ACC112 (cell line): ENCODE data around the gene FOSL1.

Experiments used
- H2AFZ ChIP-seq: fragments of 200-600 bp; sonication (generic); one replicate; pipeline ENCODE4 v1.6.0; 2017; ENCODE audit warnings: antibody characterized with exemption, low read length; ENCODE audit not compliant: unreplicated experiment
- H3K27ac ChIP-seq: fragments of 200-600 bp; sonication (generic); 2 replicates; pipeline ENCODE4 v1.5.1; 2014; ENCODE audit warnings: low read depth, mild to moderate bottlenecking, antibody characterized with exemption, low read length, moderate library complexity
- H3K27me3 ChIP-seq: fragments of 200-600 bp; sonication (generic); 2 replicates; pipeline ENCODE4 v1.6.1; 2014; ENCODE audit warnings: mild to moderate bottlenecking, antibody characterized with exemption, low read length, moderate library complexity, mixed read lengths; ENCODE audit not compliant: insufficient read depth
- H3K36me3 ChIP-seq: fragments of 200-600 bp; sonication (generic); 2 replicates; pipeline ENCODE4 v1.6.1; 2016; ENCODE audit warnings: mild to moderate bottlenecking, antibody characterized with exemption, low read length, moderate library complexity, mixed read lengths; ENCODE audit not compliant: insufficient read depth
- H3K4me1 ChIP-seq: fragments of 200-600 bp; sonication (generic); one replicate; pipeline ENCODE4 v1.6.1; 2016; ENCODE audit warnings: low read length, mixed read lengths; ENCODE audit not compliant: insufficient read depth, unreplicated experiment, control insufficient read depth
- H3K4me3 ChIP-seq: fragments of 200-600 bp; sonication (generic); 2 replicates; pipeline ENCODE4 v1.5.1; 2014; ENCODE audit warnings: mild to moderate bottlenecking, low read depth, low read length
- H3K79me2 ChIP-seq: fragments of 200-600 bp; sonication (generic); one replicate; pipeline ENCODE4 v1.6.0; 2016; ENCODE audit warnings: low read length; ENCODE audit not compliant: control insufficient read depth, unreplicated experiment, insufficient read depth

The FOSL1 gene

DNA sequence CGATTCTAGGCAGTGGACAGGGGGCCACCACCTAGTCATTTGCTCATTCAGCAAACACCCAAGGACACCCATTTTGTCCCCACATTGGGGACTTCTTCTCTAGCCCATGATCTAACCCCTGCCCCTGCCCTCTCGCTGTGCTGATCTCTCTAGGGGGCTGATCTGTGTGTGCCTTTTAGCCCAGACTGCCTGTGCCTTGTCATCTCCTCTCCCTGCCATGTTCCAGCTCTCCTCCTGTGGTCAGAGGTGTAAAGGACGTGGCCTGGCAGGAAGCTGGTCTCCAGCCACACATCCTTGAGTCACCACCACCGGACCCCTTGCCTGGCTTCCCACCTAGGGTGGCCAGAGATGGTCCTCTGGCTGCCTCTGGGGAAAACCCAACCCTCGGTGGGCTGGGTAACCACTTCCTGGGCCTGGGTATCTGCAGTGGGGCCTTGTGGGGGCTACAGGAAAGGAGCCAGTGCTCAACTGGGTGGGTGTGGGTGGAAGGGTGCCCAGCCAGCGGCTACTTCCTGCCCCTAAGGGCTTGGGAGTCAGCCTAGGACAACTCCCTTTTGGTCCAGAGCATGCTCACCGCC, 19.3 kb downstream of the FOSL1 start:
- Histone ChIP-seq H3K4me1 (peaks cover 18% of the 10 kb centered on the region), H3K27me3 (no peaks in the 10 kb centered on the region), H3K27ac (no peak overlapping the region), H2AFZ (no peak overlapping the region), H3K4me3 (no peak overlapping the region), H3K36me3 (peaks cover 12% of the 10 kb centered on the region; the same call in 1 of the 2 replicates), H3K79me2 (peaks cover 8% of the 10 kb centered on the region)

DNA sequence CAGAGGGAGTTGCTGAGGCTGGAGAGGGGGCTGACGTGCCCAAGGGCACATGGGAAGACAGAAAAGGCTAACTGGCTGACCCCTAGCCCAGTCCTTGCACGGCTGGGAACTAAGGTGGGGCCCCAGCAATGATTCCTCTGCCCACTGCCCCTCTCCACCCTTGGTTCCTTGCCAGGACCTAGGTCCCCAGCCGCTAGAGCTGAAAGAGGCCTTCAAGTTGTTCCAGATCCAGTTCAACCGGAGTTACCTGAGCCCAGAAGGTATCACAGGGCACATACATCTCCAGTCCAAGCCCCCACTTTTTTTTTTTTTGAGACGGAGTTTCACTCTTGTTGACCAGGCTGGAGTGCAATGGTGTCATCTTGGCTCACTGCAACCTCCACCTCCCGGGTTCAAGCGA, 20.2 kb downstream of the FOSL1 start:
- Histone ChIP-seq H3K36me3 (peaks cover 12% of the 10 kb centered on the region; the same call in 1 of the 2 replicates), H3K27me3 (no peaks in the 10 kb centered on the region), H3K79me2 (peaks cover 4% of the 10 kb centered on the region), H3K4me1 (peaks cover 12% of the 10 kb centered on the region), H3K27ac (no peak overlapping the region), H2AFZ (no peak overlapping the region), H3K4me3 (no peak overlapping the region)

DNA sequence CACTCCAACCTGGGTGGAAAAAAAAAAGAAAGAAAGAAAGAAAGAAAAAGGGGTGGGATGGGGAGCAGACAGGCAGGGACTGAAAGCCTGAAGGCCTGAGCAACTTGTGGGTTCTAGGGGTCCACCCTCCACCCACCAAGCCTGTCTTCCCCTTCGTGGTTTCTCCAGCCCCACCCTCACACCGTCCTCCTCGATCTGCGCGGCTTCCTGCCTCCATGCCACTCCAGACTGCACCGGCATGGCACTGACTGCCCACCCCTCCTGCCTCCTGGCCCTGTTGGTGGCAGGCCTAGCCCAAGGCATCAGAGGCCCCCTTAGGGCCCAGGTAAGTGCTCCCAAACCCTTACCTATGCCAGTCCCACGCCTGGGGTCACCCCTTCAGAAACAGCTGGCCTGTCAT, 20.6 kb downstream of the FOSL1 start, which contains the start of gene CTSW:
CTSW (plus strand) TSS at position 221 of the 400 bp plus-strand sequence; CDS start at position 239, 18 bp downstream.
- H3K4me3 ChIP-seq = no peak within 1 kb of the TSS

DNA sequence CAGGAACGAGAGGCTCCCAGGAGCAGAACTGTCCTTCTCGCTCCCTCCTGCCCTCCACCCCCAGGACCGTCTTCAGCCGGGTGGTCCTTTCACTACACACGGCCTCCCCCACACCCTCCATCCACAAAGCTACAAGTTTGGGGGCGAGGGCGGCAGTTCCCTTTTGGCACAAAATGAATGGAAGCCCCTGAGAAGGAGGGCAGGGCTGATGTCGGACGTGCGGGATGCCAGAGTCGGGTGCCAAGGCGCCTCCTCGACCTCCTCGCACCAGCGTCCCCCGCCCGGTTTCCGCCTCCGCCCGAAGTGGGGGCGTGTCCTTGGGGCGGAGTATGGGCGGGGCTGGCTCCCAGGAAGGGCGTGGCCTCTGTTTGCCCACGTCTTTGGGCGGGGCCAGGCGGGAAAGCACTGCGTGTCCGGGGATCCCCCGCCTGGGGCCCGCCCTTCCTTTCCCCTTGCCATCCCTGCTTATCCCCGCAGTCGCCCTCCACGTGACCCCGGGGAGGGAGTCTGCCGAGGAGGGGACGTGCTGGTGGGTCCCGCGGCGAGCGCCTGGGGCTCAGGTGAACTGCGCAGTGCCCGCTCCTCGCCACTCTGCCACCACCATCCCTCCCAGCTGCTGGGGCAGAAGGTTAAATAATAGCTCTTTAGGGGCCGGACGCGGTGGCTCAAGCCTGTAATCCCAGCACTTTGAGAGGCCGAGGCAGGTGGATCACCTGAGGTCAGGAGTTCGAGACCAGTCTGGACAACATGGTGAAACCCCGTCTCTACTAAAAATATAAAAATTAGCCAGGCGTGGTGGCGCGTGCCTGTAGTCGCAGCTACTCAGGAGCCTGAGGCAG, 26.7 kb downstream of the FOSL1 start:
- H3K27ac ChIP-seq = peak overlapping the region; percentile 40
- peaks cover 27% of the 10 kb centered on the region for H3K4me1 ChIP-seq
- H3K4me3 ChIP-seq = peak overlapping the region; percentile 73
- H3K79me2 ChIP-seq = peaks cover 17% of the 10 kb centered on the region
- H3K36me3 ChIP-seq = no peaks in the 10 kb centered on the region
- no peak overlapping the region for H2AFZ ChIP-seq
- H3K27me3 ChIP-seq = no peaks in the 10 kb centered on the region

More for the DNA sequence above, 20.6 kb downstream of the FOSL1 start, which contains the start of gene CTSW:
- peaks cover 8% of the 10 kb centered on the region for H3K4me1 ChIP-seq
- H3K27me3 ChIP-seq = no peaks in the 10 kb centered on the region
- H3K27ac ChIP-seq = no peak within 1 kb of the TSS
- H2AFZ ChIP-seq = no peak within 1 kb of the TSS
- peaks cover 12% of the 10 kb centered on the region; the same call in 1 of the 2 replicates for H3K36me3 ChIP-seq
- peaks cover 3% of the 10 kb centered on the region for H3K79me2 ChIP-seq

DNA sequence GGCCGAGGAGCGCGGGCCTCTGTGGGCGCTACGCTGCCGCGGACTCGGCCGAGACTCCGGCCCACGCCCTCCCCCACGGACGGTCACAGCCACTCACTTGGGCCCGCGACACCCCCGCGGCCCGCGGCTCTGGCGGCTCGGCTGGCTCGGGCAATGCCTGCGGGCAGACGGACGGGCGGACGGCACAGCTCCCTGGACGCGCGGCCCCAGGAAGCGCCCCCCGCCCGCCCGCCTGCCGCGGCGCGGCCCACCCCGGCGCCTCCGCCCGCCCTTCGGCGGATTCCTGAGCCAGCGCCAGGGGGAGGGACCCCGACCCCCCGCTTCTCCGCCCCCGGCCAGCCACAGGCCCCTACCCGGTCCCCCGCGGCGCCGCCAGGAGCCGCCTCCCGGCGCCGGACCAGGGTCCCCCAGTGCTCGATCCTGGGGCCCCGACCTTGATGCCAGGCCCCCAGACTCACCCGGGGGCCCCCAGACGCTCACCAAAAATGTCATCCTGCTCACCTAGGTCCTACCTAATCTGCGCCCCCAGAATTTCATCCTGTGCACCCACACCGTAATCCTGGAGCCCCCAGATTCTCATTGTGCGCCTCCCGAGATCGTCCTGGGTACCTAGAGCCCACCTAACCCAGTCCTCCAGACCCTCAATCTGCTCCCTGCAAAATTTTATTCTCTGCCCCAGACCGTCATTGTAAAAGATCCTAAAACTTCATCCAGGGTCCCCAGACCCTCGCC, 27.4 kb downstream of the FOSL1 start, which contains the start of gene EFEMP2:
EFEMP2 (minus strand) TSS at position 215 of the 732 bp plus-strand sequence. CDS start 446 bp downstream, outside the sequence.
- Histone ChIP-seq H3K36me3 (peaks cover 6% of the 10 kb centered on the region; the same call in 1 of the 2 replicates), H3K27me3 (no peaks in the 10 kb centered on the region), H3K4me1 (peaks cover 27% of the 10 kb centered on the region), H3K79me2 (peaks cover 17% of the 10 kb centered on the region), H3K4me3 (peak within 1 kb of the TSS; percentile 73), H2AFZ (peak within 1 kb of the TSS; percentile 13), H3K27ac (peak within 1 kb of the TSS; percentile 40)

DNA sequence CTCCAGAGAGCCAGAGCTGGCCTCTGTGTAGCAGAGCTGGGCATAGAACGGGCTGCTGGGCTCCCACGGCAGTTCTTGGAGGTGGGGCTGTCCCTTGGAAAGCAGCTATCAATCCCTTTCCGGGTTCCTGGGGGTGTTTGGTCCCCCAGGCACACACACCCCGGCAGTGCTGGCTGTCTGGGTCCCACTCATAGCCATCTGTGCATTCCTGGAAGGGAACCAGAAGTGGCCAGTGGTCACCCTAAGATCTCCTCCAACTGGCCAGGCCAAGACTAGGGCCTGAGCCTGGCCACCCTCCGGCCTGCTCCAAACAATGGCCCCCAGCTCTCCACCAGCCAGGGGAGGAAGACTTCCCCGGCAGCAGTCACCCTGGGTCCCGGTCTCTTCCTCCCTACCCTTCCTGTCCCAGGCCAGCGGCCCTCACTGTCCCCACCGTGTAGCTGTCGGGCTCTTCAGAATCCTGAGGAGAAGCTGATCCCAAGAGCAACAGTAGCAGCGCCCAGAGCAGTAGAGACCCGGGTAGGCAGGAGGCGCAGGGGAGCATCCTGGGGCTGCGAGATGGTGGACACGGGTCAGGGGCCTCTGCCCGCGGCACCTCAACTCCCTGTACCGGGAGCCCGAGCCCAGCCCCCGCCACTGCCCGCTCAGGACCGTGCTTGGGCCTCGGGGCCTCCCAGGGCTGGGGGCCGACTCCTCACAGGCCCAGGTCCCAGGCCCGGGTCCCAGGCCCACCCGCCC, 28.2 kb downstream of the FOSL1 start:
- H3K4me3 ChIP-seq = peak overlapping the region; percentile 73
- peaks cover 13% of the 10 kb centered on the region; the same call in 1 of the 2 replicates for H3K36me3 ChIP-seq
- peaks cover 27% of the 10 kb centered on the region for H3K4me1 ChIP-seq
- peaks cover 17% of the 10 kb centered on the region for H3K79me2 ChIP-seq
- no peaks in the 10 kb centered on the region for H3K27me3 ChIP-seq
- H3K27ac ChIP-seq = peak overlapping the region; percentile 40
- H2AFZ ChIP-seq = peak overlapping the region; percentile 13

DNA sequence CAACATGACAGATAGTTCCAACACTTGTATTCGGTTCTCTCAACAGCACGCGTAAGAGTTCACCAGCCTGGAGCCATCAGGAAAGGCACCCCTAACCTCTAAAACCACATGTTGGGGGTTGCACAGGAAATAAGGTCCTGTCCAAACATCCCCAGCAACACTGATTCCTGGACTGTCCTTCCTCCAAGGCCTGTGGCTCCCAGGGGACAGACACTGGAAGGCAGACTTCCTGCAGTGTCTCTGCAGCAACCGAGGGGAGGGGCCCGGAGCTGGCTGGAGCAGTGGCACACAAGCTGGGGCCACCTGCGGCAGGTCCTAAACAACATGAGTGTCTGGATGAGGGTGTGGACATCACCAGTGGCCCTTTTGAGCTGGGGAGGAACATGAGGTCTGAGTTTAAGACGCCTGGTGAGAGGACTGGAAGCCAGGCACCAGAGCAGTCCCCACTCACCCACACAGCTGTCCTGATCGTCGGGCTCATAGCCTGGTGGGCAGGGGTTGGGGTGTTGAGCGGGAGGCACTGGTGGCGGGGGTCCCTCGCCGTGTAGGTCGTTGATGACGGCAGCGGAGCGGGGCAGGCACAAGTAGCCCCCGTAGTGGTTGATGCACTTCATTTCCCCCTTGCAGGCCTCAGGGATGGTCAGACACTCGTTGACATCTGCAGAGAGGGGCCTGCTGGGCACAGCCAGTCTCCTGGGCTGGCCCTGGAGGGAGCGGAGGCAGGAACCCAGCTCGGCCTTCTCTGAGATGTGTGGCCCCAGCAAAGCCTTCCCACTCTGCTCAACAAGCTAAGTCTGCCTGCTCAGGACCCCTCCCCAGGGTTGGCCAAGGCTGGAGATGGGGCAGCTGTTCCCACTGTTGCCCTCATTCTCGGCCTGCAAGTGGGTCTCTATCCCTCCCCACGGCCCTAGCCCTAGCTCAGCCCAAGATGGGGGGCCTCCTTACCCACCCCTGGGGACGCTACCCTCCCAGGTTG, 29.2 kb downstream of the FOSL1 start:
- H3K36me3 ChIP-seq = peaks cover 17% of the 10 kb centered on the region; the same call in 1 of the 2 replicates
- H3K27me3 ChIP-seq = no peaks in the 10 kb centered on the region
- peaks cover 17% of the 10 kb centered on the region for H3K79me2 ChIP-seq
- H3K4me3 ChIP-seq = peak overlapping the region; percentile 73
- peak overlapping the region; percentile 40; the same call in 1 of the 2 replicates for H3K27ac ChIP-seq
- H3K4me1 ChIP-seq = peaks cover 27% of the 10 kb centered on the region
- no peak overlapping the region for H2AFZ ChIP-seq

DNA sequence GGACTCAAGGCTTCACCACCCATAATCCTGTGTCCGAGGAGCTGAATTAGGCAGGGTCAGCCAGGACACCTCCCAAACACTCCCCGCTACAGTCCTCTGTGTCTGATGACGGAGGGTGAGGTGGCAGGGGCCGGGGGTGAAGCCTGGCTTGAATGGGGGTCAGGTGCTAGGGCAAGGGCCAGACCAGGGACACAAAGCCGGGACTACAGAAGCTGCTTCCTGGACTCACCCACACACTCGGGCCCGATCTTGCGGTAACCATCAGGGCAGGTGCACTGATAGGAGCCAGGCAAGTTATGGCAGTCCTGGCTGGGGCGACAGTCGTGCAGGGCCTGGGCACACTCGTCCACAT, 29.9 kb downstream of the FOSL1 start:
- H3K4me3 ChIP-seq = peak overlapping the region; percentile 73

DNA sequence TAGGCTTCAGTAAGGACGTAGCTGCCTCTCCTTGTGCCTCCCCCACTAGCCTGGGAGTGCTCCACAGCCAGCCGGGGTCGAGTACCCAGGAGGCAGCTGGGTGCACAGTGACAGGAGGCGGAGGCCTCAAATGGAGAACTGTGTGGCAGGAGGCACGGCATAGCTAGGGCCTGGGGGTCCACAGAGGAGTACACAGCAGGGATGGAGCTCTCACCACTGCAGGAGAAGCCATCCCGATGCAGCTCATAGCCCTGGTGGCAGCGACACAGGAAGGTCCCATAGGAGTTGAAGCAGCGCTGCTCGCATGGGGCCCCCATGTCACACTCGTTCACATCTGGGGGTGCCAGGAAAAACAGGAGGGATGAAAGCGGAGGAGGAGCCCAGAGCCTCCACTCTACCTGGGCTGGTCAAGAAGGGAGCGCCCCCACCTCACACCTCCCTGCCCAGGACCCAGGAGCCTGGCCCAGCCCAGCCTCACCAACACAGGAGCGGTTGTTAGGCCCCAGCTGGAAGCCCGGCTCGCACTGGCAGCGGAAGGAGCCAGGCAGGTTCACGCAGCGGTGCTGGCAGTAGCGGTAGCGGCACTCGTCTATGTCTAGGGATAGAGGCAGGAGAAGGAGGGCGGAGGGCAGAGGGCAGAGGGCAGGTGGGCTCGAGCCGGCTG, 30.4 kb downstream of the FOSL1 start:
- peaks cover 20% of the 10 kb centered on the region; the same call in 1 of the 2 replicates for H3K36me3 ChIP-seq
- no peaks in the 10 kb centered on the region for H3K27me3 ChIP-seq
- H2AFZ ChIP-seq = no peak overlapping the region
- H3K4me3 ChIP-seq = no peak overlapping the region; the same call in 1 of the 2 replicates
- no peak overlapping the region for H3K27ac ChIP-seq
- H3K4me1 ChIP-seq = peaks cover 27% of the 10 kb centered on the region
- H3K79me2 ChIP-seq = peaks cover 17% of the 10 kb centered on the region

More for the DNA sequence above, 29.9 kb downstream of the FOSL1 start:
- Histone ChIP-seq H3K27ac (no peak overlapping the region), H3K4me1 (peaks cover 27% of the 10 kb centered on the region), H3K36me3 (peaks cover 20% of the 10 kb centered on the region; the same call in 1 of the 2 replicates), H3K79me2 (peaks cover 17% of the 10 kb centered on the region), H2AFZ (no peak overlapping the region), H3K27me3 (no peaks in the 10 kb centered on the region)
